Stimulated activated naive CD8-positive, alpha-beta T cell treated with anti-CD3 and anti-CD28 coated beads, Interleukin-15, Interleukin-2, amounts not matched to agents 100 U/mL and 50 U/mL, for 24 hours (primary cell): ENCODE results near the gene B4GALT5.
A peak's percentile ranks its signal among the peaks of the same experiment; 100 is the strongest.
"Not testable (repeated sequence)": the region's sequence is repeated elsewhere in the genome, so short reads cannot be mapped to it uniquely, and the experiment has no call there.

Experiments
- ATAC-seq: fragments of 150-1000 bp; cut with Tn5 transposase; one replicate; pipeline ENCODE4 v1.10.0; 2021
- DNase-seq: peaks from one replicate; pipeline ENCODE4 v3.0.0; 2021

B4GALT5 gene

GRCh38 chr20:49679634-49680033 lies 34.0 kb downstream of the B4GALT5 start:
- no peak for ATAC-seq
- DNase-seq, result no peak

- no peak for DNase-seq
- no peak for ATAC-seq
Measured at GRCh38 chr20:49677777-49678758, 35.6 kb downstream of the B4GALT5 start.

- ATAC-seq (peak; percentile 68), DNase-seq (peak; percentile 25)
Measured at GRCh38 chr20:49676581-49677291, 36.9 kb downstream of the B4GALT5 start.

GRCh38 chr20:49675368-49676151 lies 38.1 kb downstream of the B4GALT5 start:
- DNase-seq (no peak), ATAC-seq (no peak)

- DNase-seq (no peak), ATAC-seq (no peak)
Measured at GRCh38 chr20:49674383-49675352, 39.0 kb downstream of the B4GALT5 start.

- ATAC-seq, result no peak
- no peak for DNase-seq
Measured at GRCh38 chr20:49672096-49672664, 41.5 kb downstream of the B4GALT5 start.

GRCh38 chr20:49671433-49671832 lies 42.2 kb downstream of the B4GALT5 start:
- no peak for ATAC-seq

GRCh38 chr20:49669601-49670189 lies 44.0 kb downstream of the B4GALT5 start:
- DNase-seq (no peak), ATAC-seq (peak; percentile 80)

More at GRCh38 chr20:49671433-49671832, 42.2 kb downstream of the B4GALT5 start:
- no peak for DNase-seq

GRCh38 chr20:49668878-49669195 lies 44.8 kb downstream of the B4GALT5 start:
- DNase-seq, ATAC-seq: not testable (repeated sequence)

- DNase-seq, result peak; percentile 66
- peak; percentile 70 for ATAC-seq
Measured at GRCh38 chr20:49668181-49668877, 45.3 kb downstream of the B4GALT5 start.

- ATAC-seq (no peak), DNase-seq (no peak)
Measured at GRCh38 chr20:49666911-49667310, 46.8 kb downstream of the B4GALT5 start.

- no peak for ATAC-seq
- DNase-seq, result no peak
Measured at GRCh38 chr20:49665796-49666195, 47.9 kb downstream of the B4GALT5 start.

GRCh38 chr20:49664612-49665313 lies 48.9 kb downstream of the B4GALT5 start:
- ATAC-seq, result no peak
- no peak for DNase-seq

GRCh38 chr20:49663112-49663511 lies 50.6 kb downstream of the B4GALT5 start:
- DNase-seq (no peak), ATAC-seq (no peak)

GRCh38 chr20:49661560-49662329 lies 51.9 kb downstream of the B4GALT5 start:
- DNase-seq (no peak), ATAC-seq (no peak)

- DNase-seq, result no peak
- no peak for ATAC-seq
Measured at GRCh38 chr20:49660912-49661311, 52.8 kb downstream of the B4GALT5 start.

- no peak for DNase-seq
- ATAC-seq, result no peak
Measured at GRCh38 chr20:49659056-49659455, 54.6 kb downstream of the B4GALT5 start.

- DNase-seq (no peak), ATAC-seq (no peak)
Measured at GRCh38 chr20:49658508-49658907, 55.2 kb downstream of the B4GALT5 start.
